Gastroesophageal sphincter (tissue), 3 donors: ENCODE results near the gene LDB2.

ENCODE experiments used
- CTCF ChIP-seq, 4 experiments: fragments of 200-600 bp in 2 of 4; fragments of 450-650 bp in 2 of 4; sonication (generic) in 1 of 4; IDR thresholded peaks; one replicate each; pipeline ENCODE4 v1.5.1; 2017 to 2019; ENCODE audit warnings: antibody characterized with exemption in 4 of 4, mild to moderate bottlenecking in 2 of 4, moderate library complexity in 2 of 4
- POLR2A ChIP-seq, 2 donors: fragments of 450-650 bp; IDR thresholded peaks; one replicate each; pipeline ENCODE4 v1.6.1; 2017; ENCODE audit warnings: antibody characterized with exemption in 2 of 2, mild to moderate bottlenecking in 2 of 2, moderate library complexity in 1 of 2

GRCh38 chr4:16636304-16636703, 262.1 kb downstream of the LDB2 start:
- TF ChIP-seq CTCF (IDR thresholded peaks at IDR 0.05) (no peak), POLR2A (IDR thresholded peaks at IDR 0.05) (no peak)
